ENCODE data around the gene GCSAM. TPM values are rescaled to one million over a fixed set of nuclear protein-coding genes. Genes with fewer than 3 reads are reported as not detected.

The GCSAM gene
- total RNA-seq, 1 donor from 2014 or later = not detected

DNA sequence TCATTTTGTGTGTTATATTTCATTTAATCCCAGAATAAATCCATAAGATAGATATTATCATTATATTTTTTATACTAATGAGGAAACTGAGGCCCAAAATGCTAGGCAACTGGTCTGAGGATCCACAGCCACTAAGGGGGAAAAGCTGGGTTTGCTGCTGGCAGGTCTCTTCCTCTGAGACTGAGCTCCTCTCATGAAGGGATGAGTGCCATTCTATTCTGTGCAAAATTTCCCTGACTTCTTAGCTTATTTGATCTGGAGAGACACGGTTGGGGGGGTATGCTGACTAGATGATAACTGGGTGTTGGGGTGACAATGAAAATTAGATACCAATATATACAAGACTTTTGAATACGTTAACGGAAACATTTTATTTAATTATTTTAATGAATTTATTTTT is 1.9 kb downstream of the GCSAM start:
- DNase-seq (ENCODE audit: low spot score) = no peak
- intact Hi-C loops (cut with DNase I) = loop anchor here (10.0 kb wide), 1 partner anchor 404 kb away; no protein-coding TSS in a partner anchor

DNA sequence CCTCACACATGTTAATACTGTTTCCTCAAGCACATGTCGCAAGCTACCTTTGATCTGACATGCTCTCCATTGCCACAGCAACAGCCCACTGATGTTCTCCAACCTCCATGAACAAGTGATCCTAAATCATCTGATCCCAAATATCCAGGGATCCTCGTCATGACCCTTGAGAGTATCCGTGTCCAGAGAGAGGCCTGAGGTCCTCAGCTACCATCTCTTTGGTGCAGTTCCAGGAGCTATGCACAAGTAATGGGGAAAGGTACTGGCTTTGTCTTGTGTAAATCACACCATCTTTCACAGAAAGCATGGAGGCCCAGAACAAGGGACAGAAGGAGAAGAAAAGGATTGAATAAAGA is 2.4 kb downstream of the GCSAM start:
- intact Hi-C loops (cut with DNase I) = loop anchor here (10.0 kb wide), 1 partner anchor 404 kb away; no protein-coding TSS in a partner anchor
- DNase-seq (ENCODE audit: low spot score) = no peak

DNA sequence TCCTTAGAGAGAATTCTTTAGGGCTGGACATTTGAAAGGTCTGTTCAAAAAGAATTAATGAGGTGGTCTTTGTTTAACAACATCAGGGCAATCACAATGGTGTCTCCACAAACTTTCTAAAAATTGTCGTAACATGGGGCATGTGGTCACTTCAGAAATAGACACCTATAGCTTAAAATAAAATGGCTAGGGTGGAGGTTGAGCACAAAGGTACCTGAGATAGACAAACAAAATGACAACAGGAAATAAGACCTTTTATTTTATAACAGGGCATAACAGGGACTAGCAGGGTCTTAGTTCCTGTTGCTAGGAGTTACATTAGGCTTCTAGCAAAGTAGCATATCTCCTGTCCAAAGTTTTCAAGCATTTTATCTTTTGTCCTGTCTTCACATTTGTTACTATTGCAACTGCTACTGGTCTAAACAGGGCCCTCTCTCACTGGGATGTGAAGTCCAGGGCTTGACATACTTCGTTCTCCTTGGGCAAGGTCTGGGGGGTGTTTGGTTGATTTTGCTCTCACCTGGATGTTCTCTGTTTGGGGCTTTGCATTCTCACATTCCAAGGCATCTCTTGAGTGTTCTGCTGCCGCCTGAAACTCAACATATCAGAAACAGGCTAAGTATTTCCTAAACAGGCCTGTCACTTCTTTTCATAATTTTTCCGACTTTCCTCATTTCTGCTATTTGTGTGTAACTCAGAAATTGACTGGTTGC is 3.0 kb downstream of the GCSAM start:
- intact Hi-C loops (cut with DNase I) = loop anchor here (10.0 kb wide), 1 partner anchor 405 kb away; no protein-coding TSS in a partner anchor
- DNase-seq (ENCODE audit: low spot score) = no peak

DNA sequence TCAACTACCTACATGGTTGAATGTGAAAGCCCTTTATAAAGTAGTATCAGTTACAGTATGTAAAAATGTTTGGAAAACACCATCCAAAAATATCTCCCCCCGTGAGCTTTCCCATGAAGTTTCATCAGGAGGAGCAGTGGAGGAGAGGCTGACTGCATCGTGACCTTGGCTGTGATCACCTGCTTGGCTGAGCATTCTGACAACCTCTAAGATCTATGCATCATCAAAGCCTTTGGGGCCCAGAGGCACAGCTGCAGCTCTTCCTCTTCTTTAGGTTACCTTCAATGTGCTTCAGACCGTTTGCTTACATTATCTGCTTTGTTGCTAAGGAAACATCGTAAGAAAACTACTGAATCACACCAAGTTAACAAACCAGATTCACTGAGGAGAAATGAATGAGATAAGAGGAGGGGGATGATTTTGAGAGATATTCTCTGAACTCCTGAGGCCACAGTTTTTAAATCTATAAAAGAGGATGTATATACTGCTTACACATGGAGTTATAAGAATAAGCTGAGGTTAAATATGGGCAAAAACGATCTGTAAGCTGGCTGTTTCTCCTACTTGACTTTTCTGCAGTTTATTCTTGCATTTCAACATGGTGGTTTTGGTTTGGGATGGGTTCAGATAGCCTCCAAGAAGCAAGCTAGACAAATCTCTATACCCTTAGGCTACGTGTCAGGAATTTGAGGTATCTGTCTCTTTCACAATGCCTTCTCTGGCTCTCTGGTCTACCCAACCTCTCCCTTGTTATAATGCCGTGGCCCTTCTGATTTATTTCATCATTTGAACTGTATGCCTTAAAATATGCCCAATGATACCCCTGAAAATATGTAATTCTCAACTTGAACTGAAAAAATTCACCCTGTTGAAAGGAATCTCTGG is 4.0 kb downstream of the GCSAM start:
- intact Hi-C loops (cut with DNase I) = no loop called here
- DNase-seq (ENCODE audit: low spot score) = no peak

DNA sequence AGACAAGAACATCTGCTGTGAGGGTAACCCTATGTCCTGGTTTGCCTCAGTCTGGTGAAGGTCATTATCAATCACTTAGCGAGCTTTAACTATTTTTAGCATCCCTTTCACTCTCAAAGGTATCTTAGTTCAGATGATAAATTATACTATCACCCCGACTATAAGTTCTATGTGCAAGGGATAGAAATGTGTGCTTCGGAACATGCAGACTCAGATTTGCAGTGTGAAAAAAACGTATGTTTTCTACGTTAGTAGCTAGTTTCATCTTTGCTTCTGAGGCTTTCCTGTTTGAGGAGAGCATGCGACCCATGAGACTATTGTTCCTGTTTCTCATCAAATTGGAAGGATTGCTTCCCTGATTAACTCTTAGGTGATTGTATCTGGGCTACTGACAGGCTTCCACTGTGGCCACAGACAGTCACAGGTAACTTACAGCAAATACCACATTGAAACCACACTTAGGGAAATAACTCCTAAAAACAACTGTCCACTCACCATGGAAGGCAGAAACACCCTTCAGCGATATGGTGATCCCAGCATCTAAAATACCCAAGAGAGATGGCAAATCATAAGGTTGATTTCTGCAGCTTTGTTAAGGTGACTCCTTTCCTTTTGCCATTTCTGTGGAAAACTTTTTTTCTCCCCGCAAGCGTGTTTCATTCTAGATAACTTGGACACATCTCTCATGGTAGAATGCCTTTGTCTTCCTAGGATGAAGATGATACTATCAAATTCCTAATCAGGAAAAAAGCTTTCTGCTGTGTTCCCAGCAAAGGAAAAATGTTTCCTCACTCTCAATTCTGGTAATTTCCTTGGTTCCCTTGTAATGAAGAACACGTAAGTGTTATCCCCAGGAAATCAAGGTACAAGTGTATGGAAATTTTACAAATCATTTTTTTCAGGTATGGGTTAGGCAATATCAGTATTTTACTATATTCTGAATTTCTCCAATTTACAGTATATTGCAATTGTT is 5.2 kb downstream of the GCSAM start:
- intact Hi-C loops (cut with DNase I) = no loop called here
- no peak for DNase-seq (ENCODE audit: low spot score)

DNA sequence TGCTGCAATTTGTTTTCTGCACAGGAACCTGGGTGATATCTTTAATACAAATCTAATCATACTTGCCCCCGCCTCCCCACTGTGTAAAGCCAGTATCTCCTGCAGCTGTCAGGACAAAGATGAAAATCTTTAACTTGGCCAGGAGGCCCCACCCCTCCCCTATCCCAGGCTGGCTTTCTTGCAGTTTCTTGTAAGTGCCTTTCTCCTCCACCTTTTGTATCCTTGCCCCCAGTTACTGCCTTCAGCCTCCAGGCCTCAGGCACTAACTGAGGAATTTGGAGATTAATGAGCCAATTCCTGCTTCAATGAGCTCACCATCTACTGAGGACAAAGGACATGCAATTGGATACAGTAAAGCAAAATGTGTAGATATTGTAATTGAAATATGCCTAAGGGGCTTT is 6.5 kb downstream of the GCSAM start:
- intact Hi-C loops (cut with DNase I) = no loop called here
- no peak for DNase-seq (ENCODE audit: low spot score)

DNA sequence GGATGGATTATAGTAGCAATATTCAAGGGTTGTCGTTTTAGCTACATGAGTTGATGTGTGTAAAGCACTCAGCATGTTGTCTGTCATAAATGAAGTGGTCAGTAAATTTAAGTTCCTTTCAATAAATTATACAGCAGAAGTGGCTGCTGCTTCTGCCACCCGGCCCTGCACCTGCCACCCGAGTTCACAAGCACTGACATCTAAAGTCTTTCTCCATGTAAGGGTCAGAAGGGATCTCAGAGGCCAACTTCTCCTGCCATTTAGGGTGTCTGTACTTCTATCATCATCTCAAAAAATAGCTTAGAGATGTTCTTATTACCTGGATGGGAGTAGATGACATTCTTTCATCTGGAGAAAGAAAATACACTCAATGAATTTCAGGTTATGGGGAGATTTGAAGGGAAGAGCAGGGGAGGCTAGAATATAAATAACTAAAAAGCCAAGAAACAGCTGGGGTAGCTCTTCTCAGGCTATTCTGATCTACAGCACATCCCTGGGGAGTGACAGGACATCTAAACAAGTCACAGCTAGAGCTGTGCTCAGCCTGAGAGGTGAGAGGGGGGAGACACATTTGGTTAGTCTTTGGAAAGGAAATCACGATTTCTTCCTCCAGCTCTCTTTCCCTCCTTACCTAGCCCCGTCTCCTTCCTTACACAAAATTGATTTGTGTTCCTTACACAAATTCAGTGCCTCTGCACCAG is 8.0 kb downstream of the GCSAM start:
- DNase-seq (ENCODE audit: low spot score) = no peak
- intact Hi-C loops (cut with DNase I) = no loop called here

DNA sequence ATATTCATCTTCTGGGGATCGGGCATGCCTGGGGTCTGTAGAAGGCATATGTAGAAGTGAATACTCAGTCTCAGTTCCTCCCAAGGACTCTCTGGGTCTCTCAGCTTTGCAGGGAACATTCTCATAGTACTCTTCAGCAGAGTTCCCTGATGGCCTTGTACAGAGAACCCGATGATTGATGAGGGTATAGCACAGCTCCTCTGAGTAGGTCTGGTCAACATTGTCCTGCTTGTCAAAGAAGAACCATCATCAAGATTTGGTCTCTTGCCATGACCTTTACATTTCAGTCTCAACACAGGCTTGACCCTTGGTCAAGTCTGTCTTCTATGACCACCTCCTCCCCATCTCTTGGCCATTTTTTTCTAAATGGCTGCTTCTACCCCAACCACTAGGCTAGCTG is 9.5 kb downstream of the GCSAM start:
- intact Hi-C loops (cut with DNase I) = no loop called here
- DNase-seq (ENCODE audit: low spot score) = no peak

DNA sequence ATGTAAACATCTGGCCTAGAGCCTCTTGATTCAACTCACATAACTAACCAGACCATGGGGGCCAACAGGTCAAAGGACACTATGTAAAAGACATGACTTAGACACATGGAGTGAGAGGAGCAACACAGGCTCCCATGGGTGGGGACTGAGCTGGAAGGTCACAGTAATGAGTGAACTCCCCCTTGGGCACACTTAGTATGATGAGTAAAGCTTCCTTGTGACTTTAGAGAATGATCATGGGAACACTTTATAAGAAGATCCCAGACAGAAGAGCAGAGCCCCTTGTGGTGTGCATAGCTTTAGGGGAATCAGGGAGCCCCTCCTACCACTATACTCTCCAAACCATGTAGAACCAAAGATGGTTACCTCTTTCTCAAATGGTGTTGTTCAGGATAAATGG is 10.2 kb downstream of the GCSAM start:
- intact Hi-C loops (cut with DNase I) = no loop called here
- no peak for DNase-seq (ENCODE audit: low spot score)

DNA sequence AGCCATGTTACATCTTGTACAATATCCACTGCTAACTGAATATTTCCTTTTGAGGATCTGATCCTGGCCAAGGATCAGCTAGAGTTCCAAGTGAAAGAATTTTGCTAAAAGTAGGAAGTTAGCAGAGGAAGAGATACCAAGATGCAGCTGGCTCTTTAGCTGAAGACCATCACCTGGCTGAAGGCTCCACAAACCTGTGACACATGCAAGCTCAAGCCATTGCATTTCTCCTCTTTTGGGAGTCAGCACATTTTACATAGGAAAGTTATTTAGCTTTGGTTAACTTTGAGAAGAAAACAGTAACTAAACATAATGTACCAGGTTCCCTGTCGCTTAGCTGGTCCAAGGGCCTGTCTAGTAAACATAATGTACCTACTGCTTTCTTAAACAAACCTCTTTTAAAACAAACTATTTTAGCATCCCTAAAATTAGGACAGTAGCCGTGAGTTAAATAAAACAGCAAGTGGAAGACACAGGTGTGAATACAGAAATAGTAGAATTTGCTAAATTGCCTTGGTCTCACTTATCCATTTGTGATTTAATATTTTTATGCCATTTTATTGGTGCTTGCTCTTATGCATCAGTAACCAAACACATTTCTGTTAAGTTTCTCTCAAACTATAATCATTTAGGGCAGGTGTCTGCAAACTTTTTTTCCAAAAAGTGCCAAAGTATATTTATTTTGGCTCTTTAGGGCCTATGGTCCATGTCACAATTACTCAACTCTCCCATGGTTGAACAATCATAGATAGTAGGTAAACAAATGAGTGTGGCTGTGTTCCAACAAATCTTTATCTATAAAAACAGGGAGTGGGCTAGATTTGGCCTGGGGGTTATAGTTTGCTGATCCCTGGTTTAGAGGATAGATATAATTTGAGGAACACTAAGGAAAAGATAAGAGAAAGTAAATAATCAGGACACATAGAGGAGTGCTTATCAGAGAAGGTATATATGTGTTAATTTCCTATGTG is 11.2 kb downstream of the GCSAM start:
- intact Hi-C loops (cut with DNase I) = no loop called here
- DNase-seq (ENCODE audit: low spot score) = no peak

DNA sequence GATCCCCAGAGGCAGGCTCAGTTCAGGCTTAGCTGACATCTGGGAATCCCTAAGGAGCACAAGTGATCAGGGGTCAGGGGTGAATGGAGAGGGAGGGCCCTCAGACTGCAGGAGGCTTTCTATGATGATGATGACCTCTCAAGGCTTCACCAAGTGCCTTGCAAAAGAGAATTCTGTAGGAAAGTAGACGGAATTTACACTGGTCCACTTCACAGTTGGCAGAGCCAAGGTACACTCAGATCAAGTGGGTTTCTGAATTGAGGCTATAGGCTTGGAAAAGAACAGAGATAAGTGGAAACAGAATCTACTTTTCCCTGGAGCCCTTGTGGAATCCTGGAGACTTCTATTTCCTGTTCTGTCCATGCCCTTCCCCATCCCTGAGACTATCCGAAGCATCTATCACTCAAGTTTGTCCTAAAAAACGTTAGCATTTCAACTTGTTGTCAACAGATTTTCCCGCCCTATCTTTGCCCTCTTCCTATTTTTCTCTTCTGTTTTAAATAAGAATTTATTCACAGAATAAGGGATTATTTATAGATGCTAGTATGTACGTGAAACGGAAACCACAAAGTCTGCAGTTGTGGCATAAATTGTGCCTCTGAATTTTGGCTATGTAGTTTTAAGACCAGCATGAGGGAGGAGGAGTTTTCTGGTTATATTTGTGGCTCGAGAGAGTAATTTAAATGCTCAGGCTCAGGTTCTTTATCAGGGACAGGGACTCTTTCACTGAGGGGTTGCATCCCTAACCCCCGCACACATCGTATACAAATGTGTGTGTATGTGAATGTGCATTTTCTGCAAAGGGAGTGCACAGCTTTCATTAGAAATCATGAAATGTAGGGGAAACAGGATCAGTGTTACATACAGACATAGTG is 12.8 kb downstream of the GCSAM start:
- intact Hi-C loops (cut with DNase I) = no loop called here
- DNase-seq (ENCODE audit: low spot score) = no peak

DNA sequence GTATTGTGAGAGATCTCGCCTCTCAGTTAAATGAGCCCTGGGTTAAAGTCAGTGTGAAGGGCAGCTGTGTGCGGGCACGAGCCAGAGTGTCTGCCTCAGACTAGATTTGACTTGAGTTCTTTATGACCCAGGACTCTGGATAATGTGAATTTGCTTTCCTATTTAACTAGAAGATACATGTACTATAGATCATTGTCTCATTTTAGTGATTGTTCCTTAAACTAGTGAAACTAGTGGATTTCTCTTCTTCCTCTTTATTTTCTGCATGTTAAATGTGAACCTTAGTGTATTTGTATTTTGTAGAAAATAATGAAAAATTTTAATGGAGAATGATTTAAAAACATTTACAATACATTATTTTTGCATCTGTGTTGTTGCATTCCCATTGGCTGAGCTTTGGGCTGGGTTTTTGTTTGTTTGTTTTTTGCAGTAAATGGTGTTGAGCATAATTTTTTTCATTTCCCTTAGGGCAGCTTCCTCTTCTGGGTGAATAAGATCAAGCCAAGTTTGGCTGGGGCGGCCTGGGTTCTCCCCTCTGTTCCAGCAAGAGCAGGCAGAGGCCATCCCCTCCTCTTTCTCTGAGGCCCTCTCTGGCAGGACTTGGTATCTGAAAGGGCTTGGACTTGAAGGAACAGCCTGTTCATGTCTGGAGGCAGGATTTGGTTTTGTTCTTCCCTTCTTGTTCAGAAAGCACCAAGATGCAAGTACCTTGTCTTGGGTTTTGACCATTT is 15.0 kb downstream of the GCSAM start:
- intact Hi-C loops (cut with DNase I) = no loop called here
- DNase-seq (ENCODE audit: low spot score) = no peak

DNA sequence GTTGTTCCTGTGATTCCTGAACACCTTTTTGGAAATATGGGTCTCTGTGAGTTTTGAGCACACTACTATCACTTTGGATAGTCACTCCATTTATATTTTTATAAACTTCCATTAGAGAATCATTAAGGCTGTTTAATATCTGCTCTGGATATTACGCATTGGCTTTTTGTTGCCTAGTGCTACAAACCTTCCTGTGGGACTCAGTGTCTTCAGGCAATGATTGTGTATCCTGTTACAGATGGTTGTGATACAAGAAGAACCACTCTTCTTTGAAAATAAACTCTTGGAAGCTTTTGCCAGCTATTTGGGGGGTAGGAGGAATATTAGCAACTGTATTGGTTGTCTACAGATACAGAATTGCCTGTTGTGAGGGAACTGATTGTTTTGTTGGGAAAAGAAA is 15.6 kb downstream of the GCSAM start:
- intact Hi-C loops (cut with DNase I) = no loop called here
- no peak for DNase-seq (ENCODE audit: low spot score)

DNA sequence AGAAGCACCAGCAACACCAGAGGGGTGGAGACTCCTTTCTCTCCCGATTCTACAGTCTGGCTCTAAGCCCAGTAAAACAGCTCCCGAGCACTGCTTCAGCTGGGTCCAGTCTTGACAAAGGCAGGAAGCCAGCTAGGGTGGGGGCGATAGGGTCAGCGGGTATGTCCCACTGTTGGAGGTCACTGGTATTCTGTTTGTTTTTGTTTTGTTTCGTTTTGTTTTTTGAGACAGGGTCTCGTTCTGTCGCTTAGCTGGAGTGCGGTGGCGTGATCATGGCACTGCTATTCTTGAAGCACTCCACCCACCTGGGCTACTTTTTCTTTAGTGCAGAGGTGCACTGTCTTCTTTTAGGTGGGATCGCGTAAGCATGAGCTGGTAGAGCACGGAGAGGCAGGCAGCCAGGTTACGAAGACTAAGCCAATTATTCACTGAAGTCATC is 16.3 kb downstream of the GCSAM start:
- DNase-seq (ENCODE audit: low spot score) = no peak
- intact Hi-C loops (cut with DNase I) = no loop called here

DNA sequence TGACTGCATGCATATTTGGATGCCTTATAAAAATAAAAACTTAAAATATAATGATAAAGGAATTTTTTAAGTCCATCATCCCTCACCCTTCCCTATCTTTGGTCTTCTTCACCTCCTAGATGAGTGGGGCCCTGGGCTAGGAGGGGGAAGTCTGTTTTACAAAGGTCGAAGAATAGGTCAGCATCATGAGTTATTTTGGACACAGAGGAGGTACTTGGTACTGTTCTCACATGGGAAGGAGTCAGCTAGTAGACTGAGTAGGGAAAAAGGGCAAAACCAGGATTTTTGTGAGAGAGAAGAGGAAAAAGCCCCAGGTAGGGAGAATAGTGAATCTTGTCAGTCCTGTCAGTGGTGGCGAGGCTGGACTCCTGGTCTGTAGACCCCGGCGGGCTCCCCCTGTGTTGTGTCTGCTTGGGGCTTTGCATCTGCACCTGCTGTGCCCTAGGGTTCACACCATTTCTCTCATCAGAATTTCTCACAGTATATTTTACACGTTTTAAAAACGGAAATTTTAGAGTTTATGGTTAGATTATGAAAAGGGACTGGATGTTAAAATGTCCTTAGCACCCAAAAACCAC is 17.2 kb downstream of the GCSAM start:
- intact Hi-C loops (cut with DNase I) = no loop called here
- no peak for DNase-seq (ENCODE audit: low spot score)

DNA sequence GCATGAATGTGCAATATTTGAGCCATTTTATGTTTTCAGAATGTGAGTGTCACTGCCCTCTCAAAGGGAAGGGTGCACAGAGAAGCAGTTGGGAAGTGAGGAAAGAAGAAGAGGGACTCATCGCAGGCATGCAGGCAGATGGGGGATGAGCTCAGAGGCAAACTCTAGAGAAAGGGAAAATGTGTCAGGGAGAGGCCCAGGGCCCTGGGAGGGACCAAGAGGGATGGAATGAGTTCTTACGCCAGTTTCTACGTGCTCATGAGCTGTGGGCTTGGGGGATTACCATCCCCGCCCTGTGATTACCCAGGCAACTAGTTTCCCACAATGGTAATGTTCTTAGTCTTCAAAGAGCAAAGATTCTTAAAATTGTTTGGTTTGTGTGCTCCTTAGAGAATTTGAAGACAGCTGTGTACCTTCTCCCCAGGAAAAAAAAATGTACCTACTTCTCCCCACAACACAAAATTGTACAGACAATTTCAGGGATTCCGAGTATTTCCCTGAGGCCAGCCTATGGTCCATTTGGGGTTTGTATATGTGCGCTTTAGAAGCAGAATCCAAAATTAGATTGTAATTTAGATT is 17.8 kb downstream of the GCSAM start:
- intact Hi-C loops (cut with DNase I) = no loop called here
- DNase-seq (ENCODE audit: low spot score) = no peak

Data from cardiac septum (tissue), 1 donor.